HepG2 (cell line): ENCODE measurements around the gene TYW1. TPM values are rescaled to one million over a fixed set of nuclear protein-coding genes. Genes with fewer than 3 reads are reported as not detected.

Experiments used
- ARID2 ChIP-seq: sonication (generic); formaldehyde crosslinking; IDR thresholded peaks from 2 replicates; pipeline ENCODE4 v1.8.1; 2022; ENCODE audit warnings: mild to moderate bottlenecking, missing genetic modification reagents, borderline replicate concordance
- EED ChIP-seq: sonication (generic); formaldehyde crosslinking; IDR thresholded peaks from 2 replicates; pipeline ENCODE4 v1.5.0; 2020; ENCODE audit warnings: mild to moderate bottlenecking, missing genetic modification reagents
- FOSL2 ChIP-seq: sonication (generic); formaldehyde crosslinking; IDR thresholded peaks from 2 replicates; pipeline ENCODE4 v1.4.0; 2020; ENCODE audit warnings: missing genetic modification reagents
- FOXK1 ChIP-seq: sonication (generic); formaldehyde crosslinking; IDR thresholded peaks from 2 replicates; pipeline ENCODE4 v1.4.0; 2020; ENCODE audit warnings: low read depth, missing genetic modification reagents, borderline replicate concordance
- HDAC2 ChIP-seq: sonication (generic); formaldehyde crosslinking; IDR thresholded peaks from 2 replicates; pipeline ENCODE4 v1.4.0; 2020; ENCODE audit warnings: missing genetic modification reagents
- IRX3 ChIP-seq: sonication (generic); formaldehyde crosslinking; IDR thresholded peaks from 2 replicates; pipeline ENCODE4 v1.8.1; 2023; ENCODE audit warnings: mild to moderate bottlenecking, low read depth, missing genetic modification reagents, borderline replicate concordance
- MXD3 ChIP-seq: IDR thresholded peaks from 2 replicates; pipeline ENCODE4 v1.6.1; 2016; ENCODE audit warnings: mild to moderate bottlenecking, missing biosample characterization, missing genetic modification reagents
- NAIF1 ChIP-seq: sonication (generic); formaldehyde crosslinking; IDR thresholded peaks from 2 replicates; pipeline ENCODE4 v1.5.0; 2020; ENCODE audit warnings: mild to moderate bottlenecking, missing genetic modification reagents, borderline replicate concordance
- YEATS4 ChIP-seq: sonication (generic); formaldehyde crosslinking; IDR thresholded peaks from 2 replicates; pipeline ENCODE4 v1.4.0; 2020; ENCODE audit warnings: missing genetic modification reagents, borderline replicate concordance
- ZBTB42 ChIP-seq: sonication (generic); formaldehyde crosslinking; IDR thresholded peaks from 2 replicates; pipeline ENCODE4 v1.5.0; 2020; ENCODE audit warnings: mild to moderate bottlenecking, missing genetic modification reagents
- ZFX ChIP-seq: sonication (generic); formaldehyde crosslinking; IDR thresholded peaks from 2 replicates; pipeline ENCODE4 v1.4.0; 2020; ENCODE audit warnings: mild to moderate bottlenecking, low read depth, missing genetic modification reagents, moderate library complexity
- ZNF142 ChIP-seq: sonication (generic); formaldehyde crosslinking; IDR thresholded peaks from 2 replicates; pipeline ENCODE4 v1.4.0; 2020; ENCODE audit warnings: missing genetic modification reagents
- ZNF143 ChIP-seq: sonication (generic); formaldehyde crosslinking; IDR thresholded peaks from 2 replicates; pipeline ENCODE4 v1.4.0; 2020; ENCODE audit warnings: missing genetic modification reagents
- ZNF317 ChIP-seq: sonication (generic); formaldehyde crosslinking; IDR thresholded peaks from 2 replicates; pipeline ENCODE4 v1.5.0; 2020; ENCODE audit warnings: mild to moderate bottlenecking, missing genetic modification reagents
- ZNF552 ChIP-seq: sonication (generic); formaldehyde crosslinking; IDR thresholded peaks from 2 replicates; pipeline ENCODE4 v1.9.0; 2022; ENCODE audit warnings: missing genetic modification reagents, mild to moderate bottlenecking, borderline replicate concordance
- ZNF704 ChIP-seq: sonication (generic); formaldehyde crosslinking; IDR thresholded peaks from 2 replicates; pipeline ENCODE4 v1.8.1; 2023; ENCODE audit warnings: mild to moderate bottlenecking, inconsistent platforms, moderate library complexity, missing genetic modification reagents, borderline replicate concordance
- polyA plus RNA-seq, 8 experiments: library from polyadenylated mRNA; depleted of rRNA in 3 of 8; stranded (reverse) in 7 of 8; unstranded in 1 of 8; fragments of >200 nt; fragmentation: Illumina TruSeq in 4 of 8; extraction: Trizol in 4 of 8; gene quantifications; 2 replicates each; pipeline versions ENCODE4 v1.2.1 to v1.2.3, GENCODE V29; 2011 to 2016; ENCODE audit warnings: low read depth in 4 of 8, missing spikeins in 1 of 8, mixed read lengths in 1 of 8; ENCODE audit not compliant: insufficient read depth in 1 of 8
- total RNA-seq, 5 experiments: library from RNA; depleted of rRNA; stranded (reverse); fragments of >200 nt; fragmentation: Illumina TruSeq; extraction: Trizol; gene quantifications; 2 replicates each; pipeline ENCODE4 v1.2.3, GENCODE V29; 2016; ENCODE audit warnings: low read depth in 1 of 5
- TF ChIP-seq, protein P1 (sequence below): sonication (generic); formaldehyde crosslinking; IDR thresholded peaks from 2 replicates; pipeline ENCODE4 v1.4.0; 2020; ENCODE audit warnings: missing genetic modification reagents, low read depth, mild to moderate bottlenecking, borderline replicate concordance
- TF ChIP-seq, protein P2 (sequence below): sonication (generic); formaldehyde crosslinking; IDR thresholded peaks from 2 replicates; pipeline ENCODE4 v1.4.0; 2020; ENCODE audit warnings: missing genetic modification reagents

Gene TYW1
- total and polyA plus RNA-seq, 2 of the 13 experiments (the other 11 are each of a cell fraction or from before 2014, with no cell fraction given), result 8.6 to 17.6 TPM

DNA sequence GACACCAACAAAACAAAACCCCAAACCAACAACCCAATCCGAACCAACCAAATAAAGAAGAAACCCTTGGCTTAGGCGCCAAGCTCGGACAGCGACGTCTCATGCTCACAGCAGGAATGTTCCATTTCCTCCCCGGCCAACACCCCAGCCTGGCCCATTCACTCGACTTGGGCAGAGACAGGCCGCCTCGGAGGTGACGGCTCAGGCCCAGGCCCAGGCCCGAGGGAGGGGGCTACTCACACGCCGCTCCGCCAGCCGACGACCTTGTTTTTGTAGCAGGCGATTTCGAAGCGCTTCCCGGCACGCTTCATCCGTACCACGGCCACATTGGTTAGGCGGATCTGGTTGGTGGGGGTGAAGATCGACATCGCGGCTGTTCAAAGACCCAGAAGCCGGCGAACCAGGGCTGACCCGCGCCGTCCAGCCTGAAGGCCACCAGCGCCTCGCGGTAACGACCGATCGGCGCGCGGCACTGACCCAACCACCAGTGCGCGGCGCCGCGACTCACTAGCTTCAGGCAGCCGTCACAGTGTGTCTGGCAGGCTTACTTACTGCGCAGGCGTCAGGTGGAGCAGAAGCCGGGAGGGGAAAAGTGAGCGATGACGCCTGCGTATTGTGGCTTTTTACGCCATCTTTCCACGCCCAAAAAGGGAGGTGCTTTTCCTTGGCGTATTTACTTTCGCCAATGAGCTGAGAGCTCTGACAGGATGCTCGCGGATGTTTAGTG, 1.4 kb upstream of the TYW1 start, which contains the start of gene SBDS (continued):
- TF ChIP-seq, protein P1, sequence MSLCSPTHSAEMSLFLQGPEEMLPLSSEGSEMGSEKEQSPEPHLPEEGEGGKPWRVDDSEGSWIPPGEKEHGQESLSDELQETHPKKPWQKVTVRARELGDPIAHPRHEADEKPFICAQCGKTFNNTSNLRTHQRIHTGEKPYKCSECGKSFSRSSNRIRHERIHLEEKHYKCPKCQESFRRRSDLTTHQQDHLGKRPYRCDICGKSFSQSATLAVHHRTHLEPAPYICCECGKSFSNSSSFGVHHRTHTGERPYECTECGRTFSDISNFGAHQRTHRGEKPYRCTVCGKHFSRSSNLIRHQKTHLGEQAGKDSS (CRISPR knock-in tag), result peak; percentile 60; the same call in 1 of the 2 replicates
- TF ChIP-seq FOSL2 (CRISPR knock-in tag) (peak; percentile 45; the same call in 1 of the 2 replicates), ZNF317 (CRISPR knock-in tag) (0 out of 2 replicates have a peak, but pooled peaks have one; percentile 61), FOXK1 (peak; percentile 96), ZNF143 (CRISPR knock-in tag) (0 out of 2 replicates have a peak, but pooled peaks have one; percentile 33), HDAC2 (peak; percentile 49; the same call in 1 of the 2 replicates), ZNF704 (peak; percentile 96), YEATS4 (CRISPR knock-in tag) (peak; percentile 69), EED (CRISPR knock-in tag) (peak; percentile 68; the same call in 1 of the 2 replicates), NAIF1 (CRISPR knock-in tag) (0 out of 2 replicates have a peak, but pooled peaks have one; percentile 37), ARID2 (CRISPR knock-in tag) (0 out of 2 replicates have a peak, but pooled peaks have one; percentile 33), MXD3 (CRISPR knock-in tag) (0 out of 2 replicates have a peak, but pooled peaks have one; percentile 35), ZNF552 (peak; percentile 62), ZNF142 (CRISPR knock-in tag) (peak; percentile 65; the same call in 1 of the 2 replicates), IRX3 (0 out of 2 replicates have a peak, but pooled peaks have one; percentile 66), ZFX (peak; percentile 84), ZBTB42 (CRISPR knock-in tag) (0 out of 2 replicates have a peak, but pooled peaks have one; percentile 80)
- TF ChIP-seq, protein P2, sequence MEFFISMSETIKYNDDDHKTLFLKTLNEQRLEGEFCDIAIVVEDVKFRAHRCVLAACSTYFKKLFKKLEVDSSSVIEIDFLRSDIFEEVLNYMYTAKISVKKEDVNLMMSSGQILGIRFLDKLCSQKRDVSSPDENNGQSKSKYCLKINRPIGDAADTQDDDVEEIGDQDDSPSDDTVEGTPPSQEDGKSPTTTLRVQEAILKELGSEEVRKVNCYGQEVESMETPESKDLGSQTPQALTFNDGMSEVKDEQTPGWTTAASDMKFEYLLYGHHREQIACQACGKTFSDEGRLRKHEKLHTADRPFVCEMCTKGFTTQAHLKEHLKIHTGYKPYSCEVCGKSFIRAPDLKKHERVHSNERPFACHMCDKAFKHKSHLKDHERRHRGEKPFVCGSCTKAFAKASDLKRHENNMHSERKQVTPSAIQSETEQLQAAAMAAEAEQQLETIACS (CRISPR knock-in tag), result peak; percentile 79
